Left colon (tissue), 2 donors: ENCODE data around the gene TGFB2. TPM values are rescaled to one million over a fixed set of nuclear protein-coding genes. Genes with fewer than 3 reads are reported as not detected.

ENCODE experiments used
- ATAC-seq: fragments of 200-7000 bp; cut with Tn5 transposase; one replicate; pipeline ENCODE4 v1.9.1; 2020; ENCODE audit warnings: mild to moderate bottlenecking, moderate library complexity
- DNase-seq, 2 donors: peaks; one replicate each; pipeline ENCODE4 v3.0.0-alpha.2; 2020
- intact Hi-C, 2 donors: fragments of 100-400 bp; cut with DNase I in 1 of 2; cut with micrococcal nuclease in 1 of 2; formaldehyde crosslinking; loops; one replicate each; pipeline versions ENCODE4 v1.11.2 to v1.14.0; 2022; cut with DNase I, micrococcal nuclease
- total RNA-seq, 2 donors: library from RNA; stranded (reverse); fragmentation: NEBNext Ultra II Directional; extraction: Animal tissue kit (Norgen Biotek cat#: 25700); gene quantifications; one replicate each; pipeline ENCODE4 v1.2.1, GENCODE V29; 2021
- donor health status: DM: no; HTN: no; CAD: no.
- donor health status: DM: yes; HTN: yes; CAD: no.

Gene TGFB2
- total RNA-seq, 2 donors from 2014 or later: 0.49 to 2.5 TPM

DNA sequence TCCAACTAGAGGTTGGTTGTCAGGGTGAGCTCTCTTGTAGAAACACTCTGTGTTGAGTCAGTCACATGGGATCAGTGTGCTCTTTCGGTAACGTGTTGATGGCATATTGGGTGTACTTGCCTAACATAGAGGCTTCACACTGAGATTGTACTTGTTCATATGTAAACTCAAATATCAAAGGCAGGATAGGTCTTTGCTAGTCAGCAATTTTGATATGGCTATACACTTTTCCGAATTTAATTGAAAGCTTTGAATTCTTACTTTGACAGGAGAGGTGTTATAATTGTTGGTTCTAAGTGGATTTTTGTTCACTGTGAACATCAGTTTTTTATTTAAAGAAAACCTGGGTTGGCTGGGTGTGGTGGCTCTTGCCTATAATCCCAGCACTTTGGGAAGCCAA lies 16.4 kb upstream of the TGFB2 start:
- no peak for DNase-seq
- intact Hi-C loops: no loop called here
- no peak for ATAC-seq

DNA sequence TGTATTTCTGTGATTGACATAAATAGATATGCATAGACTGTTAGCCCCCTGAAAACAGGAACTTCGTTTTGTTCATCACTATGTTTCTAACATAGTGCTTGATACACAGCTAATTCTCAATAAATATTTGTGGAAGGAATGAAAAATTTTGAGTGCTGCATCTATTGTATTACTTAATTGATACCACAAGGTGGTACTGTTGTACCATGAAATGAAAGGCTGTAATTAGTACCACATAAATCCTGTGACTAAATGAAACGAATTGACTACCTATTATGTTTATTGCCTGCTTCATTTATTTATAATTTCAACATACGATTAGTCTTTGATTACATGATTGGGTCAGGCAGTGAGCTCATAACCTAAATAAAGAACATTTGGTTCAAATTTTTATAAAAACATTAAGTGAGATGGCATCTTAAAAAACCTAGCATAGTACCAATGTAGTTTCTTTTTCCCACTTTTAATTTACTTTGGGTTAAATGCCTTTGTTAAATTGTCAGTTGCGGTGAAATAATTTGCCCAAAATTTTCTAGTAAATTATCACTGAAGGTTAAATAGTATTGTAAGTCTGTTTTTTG lies 15.0 kb upstream of the TGFB2 start:
- DNase-seq: no peak
- intact Hi-C loops: loop anchor here in 1 of 2 donors (5.0 to 10.0 kb wide), 4 partner anchors 192 to 1485 kb away; no protein-coding TSS in a partner anchor
- peak; percentile 47 for ATAC-seq

GRCh38 chr1:218332416-218332815 lies 12.7 kb upstream of the TGFB2 start:
- intact Hi-C loops: loop anchor here in 1 of 2 donors (5.0 to 10.0 kb wide), 4 partner anchors 190 to 1482 kb away; no protein-coding TSS in a partner anchor
- ATAC-seq: no peak
- no peak for DNase-seq

DNA sequence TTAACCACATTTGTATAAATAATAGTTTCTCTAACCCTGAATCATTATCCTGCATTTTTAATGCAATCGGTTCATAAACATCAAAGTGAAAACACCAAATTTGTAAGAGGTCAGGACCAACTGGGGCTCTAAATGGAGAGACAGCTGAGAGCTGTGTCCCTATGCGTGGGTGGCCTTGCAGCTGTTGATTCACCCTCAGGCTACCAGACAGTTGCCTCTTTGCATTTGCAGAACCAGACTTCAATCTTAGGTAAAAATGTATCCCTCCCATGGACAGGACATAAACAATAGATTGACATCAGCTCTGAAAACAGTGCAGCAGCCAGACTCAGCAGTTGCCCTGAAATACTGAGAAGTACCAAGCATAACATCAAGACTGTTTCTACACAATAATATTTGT lies 8.8 kb upstream of the TGFB2 start:
- ATAC-seq: peak; percentile 8
- DNase-seq: no peak
- intact Hi-C loops: loop anchor here in 1 of 2 donors (10.0 kb wide), 3 partner anchors 1078 to 1478 kb away; no protein-coding TSS in a partner anchor

DNA sequence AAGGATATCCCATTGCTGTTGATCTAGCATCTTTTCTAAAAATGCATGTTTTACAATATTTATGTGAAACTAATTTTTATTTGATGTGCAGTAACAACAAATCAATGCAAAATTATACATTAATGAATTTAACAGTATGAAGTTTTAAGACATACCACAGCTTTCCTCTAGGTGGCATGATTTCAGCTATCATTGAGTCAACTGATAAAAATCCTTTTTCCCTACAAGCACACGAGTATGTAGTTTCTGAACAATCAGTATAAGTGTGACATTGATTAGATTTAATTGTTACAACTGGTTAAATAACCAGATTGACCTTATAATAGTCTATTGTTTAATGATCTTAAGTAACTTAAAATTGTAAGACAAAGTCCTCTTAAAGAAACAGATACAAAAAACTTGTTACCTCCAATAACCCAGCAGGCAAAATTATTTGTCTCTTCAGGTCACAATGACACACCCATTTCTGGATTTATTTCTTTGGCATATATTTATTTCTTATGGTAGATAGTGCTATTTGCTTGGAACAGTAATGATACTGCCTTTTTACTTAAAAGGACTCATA lies 5.8 kb upstream of the TGFB2 start:
- DNase-seq (no peak), ATAC-seq (peak; percentile 32)
- intact Hi-C loops: loop anchor here in 1 of 2 donors (10.0 kb wide), 3 partner anchors 1075 to 1475 kb away; no protein-coding TSS in a partner anchor

DNA sequence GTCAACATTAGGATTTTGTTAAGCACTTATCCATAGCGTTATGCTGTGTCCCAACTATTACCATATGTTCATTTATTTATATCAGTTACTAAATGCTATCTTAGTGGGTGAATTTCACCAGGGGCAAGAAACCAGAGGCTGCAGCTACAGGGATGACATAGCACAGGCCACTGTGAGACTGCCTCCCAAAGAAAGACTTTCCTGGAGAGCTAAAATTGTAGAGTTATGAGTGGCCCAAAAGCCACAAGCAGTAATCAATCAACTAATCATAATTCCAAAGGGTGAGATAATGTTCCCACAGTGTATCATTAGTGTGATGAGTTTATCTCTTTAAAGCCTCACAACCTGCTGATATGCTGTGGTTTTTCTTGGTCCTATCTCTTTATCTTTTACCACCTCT lies 3.8 kb upstream of the TGFB2 start:
- ATAC-seq (no peak), DNase-seq (no peak)
- intact Hi-C loops: loop anchor here in 1 of 2 donors (10.0 kb wide), 1 partner anchor 1323 kb away; no protein-coding TSS in a partner anchor

- no peak for ATAC-seq
- no peak for DNase-seq
- intact Hi-C loops: loop anchor here in 1 of 2 donors (10.0 kb wide), 1 partner anchor 1323 kb away; no protein-coding TSS in a partner anchor
Measured at GRCh38 chr1:218342091-218342490, 3.0 kb upstream of the TGFB2 start.

DNA sequence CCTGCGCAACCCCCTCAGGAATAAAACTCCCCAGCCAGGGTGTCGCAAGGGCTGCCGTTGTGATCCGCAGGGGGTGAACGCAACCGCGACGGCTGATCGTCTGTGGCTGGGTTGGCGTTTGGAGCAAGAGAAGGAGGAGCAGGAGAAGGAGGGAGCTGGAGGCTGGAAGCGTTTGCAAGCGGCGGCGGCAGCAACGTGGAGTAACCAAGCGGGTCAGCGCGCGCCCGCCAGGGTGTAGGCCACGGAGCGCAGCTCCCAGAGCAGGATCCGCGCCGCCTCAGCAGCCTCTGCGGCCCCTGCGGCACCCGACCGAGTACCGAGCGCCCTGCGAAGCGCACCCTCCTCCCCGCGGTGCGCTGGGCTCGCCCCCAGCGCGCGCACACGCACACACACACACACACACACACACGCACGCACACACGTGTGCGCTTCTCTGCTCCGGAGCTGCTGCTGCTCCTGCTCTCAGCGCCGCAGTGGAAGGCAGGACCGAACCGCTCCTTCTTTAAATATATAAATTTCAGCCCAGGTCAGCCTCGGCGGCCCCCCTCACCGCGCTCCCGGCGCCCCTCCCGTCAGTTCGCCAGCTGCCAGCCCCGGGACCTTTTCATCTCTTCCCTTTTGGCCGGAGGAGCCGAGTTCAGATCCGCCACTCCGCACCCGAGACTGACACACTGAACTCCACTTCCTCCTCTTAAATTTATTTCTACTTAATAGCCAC lies 696 bp downstream of the TGFB2 start:
- intact Hi-C loops: loop anchor here in 1 of 2 donors (10.0 kb wide), 1 partner anchor 1319 kb away; no protein-coding TSS in a partner anchor
- ATAC-seq: peak; percentile 82
- DNase-seq: peak; percentile 49 to 53

DNA sequence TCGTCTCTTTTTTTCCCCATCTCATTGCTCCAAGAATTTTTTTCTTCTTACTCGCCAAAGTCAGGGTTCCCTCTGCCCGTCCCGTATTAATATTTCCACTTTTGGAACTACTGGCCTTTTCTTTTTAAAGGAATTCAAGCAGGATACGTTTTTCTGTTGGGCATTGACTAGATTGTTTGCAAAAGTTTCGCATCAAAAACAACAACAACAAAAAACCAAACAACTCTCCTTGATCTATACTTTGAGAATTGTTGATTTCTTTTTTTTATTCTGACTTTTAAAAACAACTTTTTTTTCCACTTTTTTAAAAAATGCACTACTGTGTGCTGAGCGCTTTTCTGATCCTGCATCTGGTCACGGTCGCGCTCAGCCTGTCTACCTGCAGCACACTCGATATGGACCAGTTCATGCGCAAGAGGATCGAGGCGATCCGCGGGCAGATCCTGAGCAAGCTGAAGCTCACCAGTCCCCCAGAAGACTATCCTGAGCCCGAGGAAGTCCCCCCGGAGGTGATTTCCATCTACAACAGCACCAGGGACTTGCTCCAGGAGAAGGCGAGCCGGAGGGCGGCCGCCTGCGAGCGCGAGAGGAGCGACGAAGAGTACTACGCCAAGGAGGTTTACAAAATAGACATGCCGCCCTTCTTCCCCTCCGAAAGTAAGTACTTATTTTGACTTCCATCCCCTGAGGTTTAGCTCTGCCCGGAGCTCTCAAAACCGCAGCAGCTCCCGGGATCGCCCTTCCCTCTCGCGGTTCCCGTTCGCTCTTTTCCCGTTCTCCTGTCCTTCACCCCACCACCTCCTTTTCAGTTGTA lies 1.5 kb downstream of the TGFB2 start:
- intact Hi-C loops: loop anchor here in 1 of 2 donors (10.0 kb wide), 1 partner anchor 1318 kb away; no protein-coding TSS in a partner anchor
- DNase-seq (peak in 1 of 2 donors; percentile 19), ATAC-seq (no peak)

DNA sequence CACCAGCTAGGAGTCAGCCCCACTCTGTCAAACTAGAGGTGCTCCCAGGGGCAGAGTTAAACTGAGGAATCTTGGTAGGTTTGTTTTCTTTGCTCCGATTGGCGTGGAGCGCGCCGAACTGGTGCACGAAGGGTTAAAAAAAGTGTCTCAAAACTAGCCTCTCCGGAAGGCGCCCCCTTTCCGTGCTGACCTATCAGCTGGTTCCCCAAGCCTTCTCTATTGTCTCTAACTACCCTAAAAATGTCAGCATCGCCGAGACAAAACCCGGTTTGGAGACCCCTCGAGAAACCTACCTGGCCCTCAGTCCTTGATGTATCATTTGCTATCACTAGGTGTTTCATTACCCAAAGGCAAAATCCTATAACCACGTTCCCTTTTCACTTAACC lies 2.2 kb downstream of the TGFB2 start:
- no peak for ATAC-seq
- DNase-seq: peak in 1 of 2 donors; percentile 20
- intact Hi-C loops: loop anchor here in 1 of 2 donors (10.0 kb wide), 1 partner anchor 1317 kb away; no protein-coding TSS in a partner anchor

GRCh38 chr1:218347723-218348627 lies 2.8 kb downstream of the TGFB2 start:
- DNase-seq (no peak), ATAC-seq (no peak)
- intact Hi-C loops: loop anchor here in 1 of 2 donors (10.0 kb wide), 1 partner anchor 1317 kb away; no protein-coding TSS in a partner anchor

- intact Hi-C loops: loop anchor here in 1 of 2 donors (10.0 kb wide), 1 partner anchor 1316 kb away; no protein-coding TSS in a partner anchor
- ATAC-seq: no peak
- DNase-seq: no peak
Measured at GRCh38 chr1:218348628-218349071, 3.5 kb downstream of the TGFB2 start.

DNA sequence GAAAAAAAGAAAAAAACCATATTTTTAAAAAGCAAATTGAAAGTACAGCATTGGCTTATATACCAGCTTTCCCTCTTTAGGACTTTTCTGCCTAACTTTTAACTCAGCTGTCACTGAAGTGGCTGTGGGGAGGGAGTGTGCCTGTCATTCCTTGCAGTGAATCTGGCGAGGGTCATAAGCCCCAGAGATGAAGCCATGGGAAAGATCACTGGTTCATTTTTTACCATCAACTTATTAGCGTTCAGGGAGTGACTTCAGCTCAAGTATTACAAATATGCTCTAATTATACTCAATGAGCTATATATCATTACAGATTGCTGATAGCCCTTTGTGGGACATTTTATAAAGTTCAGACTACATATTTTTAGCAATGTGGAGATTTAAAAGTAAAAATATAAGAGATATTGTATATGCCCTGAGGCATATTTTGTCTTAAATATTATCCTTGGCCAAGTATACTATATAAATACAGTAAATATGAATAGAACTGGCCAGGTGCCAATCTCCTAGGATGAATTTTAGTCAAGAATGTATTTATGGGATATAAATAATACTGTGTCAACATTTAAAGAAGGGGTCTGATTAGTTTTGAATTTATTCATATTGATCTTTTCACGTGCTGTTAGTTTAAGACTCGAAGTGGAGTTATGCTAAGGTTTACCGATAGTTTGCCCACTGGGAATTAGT lies 4.4 kb downstream of the TGFB2 start:
- ATAC-seq: no peak
- intact Hi-C loops: loop anchor here in 1 of 2 donors (10.0 kb wide), 2 partner anchors 825 to 1315 kb away; partner anchors contain the start of gene LYPLAL1
- no peak for DNase-seq

GRCh38 chr1:218350035-218350525 lies 4.9 kb downstream of the TGFB2 start:
- intact Hi-C loops: loop anchor here in 1 of 2 donors (10.0 kb wide), 1 partner anchor 825 kb away; the partner anchor contains the start of gene LYPLAL1
- ATAC-seq: no peak

DNA sequence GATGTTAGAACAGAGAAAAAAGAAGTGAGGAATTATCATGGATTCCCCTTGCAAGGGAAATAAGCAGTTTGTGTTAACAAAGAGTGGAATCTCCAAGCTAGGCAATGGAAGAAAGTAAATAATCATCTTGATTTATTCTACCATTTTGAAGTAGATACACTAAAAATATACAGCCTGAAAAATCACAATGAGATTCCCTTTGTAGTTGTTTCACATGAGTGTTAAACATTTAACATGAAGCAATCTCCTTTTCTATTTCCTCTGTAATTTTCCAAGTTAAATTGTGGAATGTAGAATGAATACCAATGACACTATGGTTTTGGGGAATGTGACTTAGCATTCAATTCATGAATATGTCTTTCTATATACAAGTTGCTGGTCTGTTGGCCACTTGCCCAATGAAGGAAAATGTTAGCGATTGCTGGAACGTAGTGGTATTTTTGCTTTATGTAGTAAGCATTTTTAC lies 5.7 kb downstream of the TGFB2 start:
- intact Hi-C loops: loop anchor here in 1 of 2 donors (10.0 kb wide), 1 partner anchor 824 kb away; the partner anchor contains the start of gene LYPLAL1
- DNase-seq: no peak
- no peak for ATAC-seq

More at GRCh38 chr1:218350035-218350525, 4.9 kb downstream of the TGFB2 start:
- no peak for DNase-seq

DNA sequence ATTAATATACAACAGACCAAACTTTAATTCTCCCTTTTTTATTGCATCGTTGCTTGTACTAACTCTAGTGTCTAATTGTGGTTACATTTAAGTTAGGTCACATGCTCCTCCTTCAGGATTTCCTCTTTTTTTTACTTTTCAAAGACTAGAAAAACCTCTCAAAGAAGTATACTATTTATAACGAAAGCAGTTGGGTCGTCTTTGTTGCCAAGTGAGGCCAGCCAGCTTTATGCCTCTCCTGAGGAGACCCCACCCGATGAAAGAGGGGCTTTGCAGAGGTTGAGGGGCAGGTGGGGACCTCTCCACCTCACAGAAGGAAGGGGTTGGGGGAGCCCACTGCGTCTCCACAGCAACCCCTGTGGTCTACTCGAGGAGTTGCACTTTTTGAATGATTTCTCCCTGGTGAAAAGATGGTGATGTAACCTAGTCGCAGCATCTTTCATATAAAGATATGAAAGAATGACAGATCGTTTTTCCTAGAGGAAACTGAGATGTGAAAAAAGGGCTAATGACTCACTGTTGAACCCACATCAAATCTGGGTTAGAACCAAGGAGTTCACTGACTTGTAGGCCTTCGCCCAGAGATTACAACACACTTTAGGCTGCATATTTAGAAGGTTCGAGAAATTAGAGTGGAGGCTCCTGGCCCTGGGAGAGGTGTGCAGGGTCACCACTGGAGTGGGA lies 6.4 kb downstream of the TGFB2 start:
- DNase-seq: no peak
- no peak for ATAC-seq
- intact Hi-C loops: loop anchor here in 1 of 2 donors (10.0 kb wide), 1 partner anchor 823 kb away; the partner anchor contains the start of gene LYPLAL1
